Fibroblast of mammary gland (primary cell): ENCODE measurements around the gene DNAJC4.
"Not testable (repeated sequence)": the region's sequence is repeated elsewhere in the genome, so short reads cannot be mapped to it uniquely, and the experiment has no call there.

Experiments
- DNase-seq: peaks from one replicate; pipeline ENCODE4 v3.0.0-alpha.2; 2010; ENCODE audit warnings: low read depth
- H3K4me3 ChIP-seq: 2 replicates; pipeline ENCODE4 v1.5.1; 2011; ENCODE audit warnings: low read depth, mild to moderate bottlenecking, low read length, moderate library complexity; ENCODE audit not compliant: control insufficient read depth
- CTCF ChIP-seq: conservative IDR thresholded peaks from 2 replicates; pipeline ENCODE4 v1.5.1; 2011; ENCODE audit warnings: low read depth, low read length, inconsistent platforms; ENCODE audit not compliant: control insufficient read depth, insufficient read depth

The DNAJC4 gene

GRCh38 chr11:64245401-64245796 lies 15.1 kb downstream of the DNAJC4 start:
- DNase-seq, result no peak
- no peak for TF ChIP-seq CTCF
- peak overlapping the region; percentile 98 for H3K4me3 ChIP-seq

- peak overlapping the region; percentile 98 for H3K4me3 ChIP-seq
Measured at GRCh38 chr11:64245797-64246620, 15.7 kb downstream of the DNAJC4 start.

GRCh38 chr11:64246621-64246870 lies 16.2 kb downstream of the DNAJC4 start:
- H3K4me3 ChIP-seq, DNase-seq: not testable (repeated sequence)

More at GRCh38 chr11:64245797-64246620, 15.7 kb downstream of the DNAJC4 start:
- TF ChIP-seq CTCF, result no peak
- peak; percentile 91 for DNase-seq

- peak; percentile 86 for DNase-seq
- TF ChIP-seq CTCF, result no peak
- peak within 1 kb of the TSS; percentile 98 for H3K4me3 ChIP-seq
Measured at GRCh38 chr11:64246871-64247728, 16.8 kb downstream of the DNAJC4 start, which contains the start of gene PPP1R14B. Gene PPP1R14B, minus strand, starts transcription at chr11:64246943. Its CDS starts 270 bp downstream, at chr11:64246673.

- no peak for TF ChIP-seq CTCF
- DNase-seq, result no peak
- peak overlapping the region; percentile 70 for H3K4me3 ChIP-seq
Measured at GRCh38 chr11:64247729-64248531, 17.6 kb downstream of the DNAJC4 start.

- H3K4me3 ChIP-seq, result no peak overlapping the region
- no peak for DNase-seq
- no peak for TF ChIP-seq CTCF
Measured at GRCh38 chr11:64248578-64248977, 18.2 kb downstream of the DNAJC4 start.

GRCh38 chr11:64249038-64249437 lies 18.7 kb downstream of the DNAJC4 start:
- DNase-seq, result no peak
- no peak overlapping the region for H3K4me3 ChIP-seq
- TF ChIP-seq CTCF, result no peak
